Fibroblast of villous mesenchyme (primary cell): Measurements from ENCODE around the gene SEZ6L2. TPM values are rescaled to one million over a fixed set of nuclear protein-coding genes. Genes with fewer than 3 reads are reported as not detected.
"Not testable (repeated sequence)": the region's sequence is repeated elsewhere in the genome, so short reads cannot be mapped to it uniquely, and the experiment has no call there.

ENCODE experiments used
- DNase-seq: peaks from one replicate; pipeline ENCODE4 v3.0.0-alpha.2; 2010; ENCODE audit warnings: low read depth
- H3K4me3 ChIP-seq: 2 replicates; pipeline ENCODE4 v1.5.1; 2011; ENCODE audit warnings: low read depth, mild to moderate bottlenecking, low read length
- CTCF ChIP-seq: IDR thresholded peaks from 2 replicates; pipeline ENCODE4 v1.5.1; 2012; ENCODE audit warnings: low read depth, mild to moderate bottlenecking, low read length; ENCODE audit not compliant: insufficient read depth
- total RNA-seq: library from RNA; depleted of rRNA; stranded (reverse); fragments of >200 nt; gene quantifications from 2 replicates; pipeline ENCODE4 v1.2.3, GENCODE V29; 2012

Gene SEZ6L2
- total RNA-seq, 1 donor = 4.7 TPM

DNA sequence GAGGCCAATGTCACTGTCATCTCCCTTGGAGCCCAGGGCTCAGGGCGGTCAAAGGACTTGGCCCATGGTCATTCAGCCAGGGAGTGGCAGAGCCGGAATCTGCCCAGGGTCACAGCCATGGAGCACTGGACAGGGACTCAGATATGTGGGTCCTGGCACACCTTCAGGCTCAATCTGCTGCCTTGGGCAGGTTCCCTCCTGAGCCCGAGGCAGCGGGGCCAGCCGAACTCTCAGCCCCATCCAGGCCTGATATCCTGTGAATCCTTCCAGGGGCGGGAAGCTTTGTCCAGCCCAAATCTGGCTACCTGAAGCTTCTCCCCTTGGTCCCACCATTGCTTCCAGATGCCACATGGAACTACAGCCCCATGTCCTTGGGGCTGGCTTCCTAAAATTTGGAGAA is 24.1 kb downstream of the SEZ6L2 start:
- no peak for TF ChIP-seq CTCF
- DNase-seq = no peak
- no peak overlapping the region for H3K4me3 ChIP-seq

GRCh38 chr16:29873319-29873718 is 26.0 kb downstream of the SEZ6L2 start:
- no peak overlapping the region for H3K4me3 ChIP-seq
- no peak for TF ChIP-seq CTCF
- DNase-seq = no peak

DNA sequence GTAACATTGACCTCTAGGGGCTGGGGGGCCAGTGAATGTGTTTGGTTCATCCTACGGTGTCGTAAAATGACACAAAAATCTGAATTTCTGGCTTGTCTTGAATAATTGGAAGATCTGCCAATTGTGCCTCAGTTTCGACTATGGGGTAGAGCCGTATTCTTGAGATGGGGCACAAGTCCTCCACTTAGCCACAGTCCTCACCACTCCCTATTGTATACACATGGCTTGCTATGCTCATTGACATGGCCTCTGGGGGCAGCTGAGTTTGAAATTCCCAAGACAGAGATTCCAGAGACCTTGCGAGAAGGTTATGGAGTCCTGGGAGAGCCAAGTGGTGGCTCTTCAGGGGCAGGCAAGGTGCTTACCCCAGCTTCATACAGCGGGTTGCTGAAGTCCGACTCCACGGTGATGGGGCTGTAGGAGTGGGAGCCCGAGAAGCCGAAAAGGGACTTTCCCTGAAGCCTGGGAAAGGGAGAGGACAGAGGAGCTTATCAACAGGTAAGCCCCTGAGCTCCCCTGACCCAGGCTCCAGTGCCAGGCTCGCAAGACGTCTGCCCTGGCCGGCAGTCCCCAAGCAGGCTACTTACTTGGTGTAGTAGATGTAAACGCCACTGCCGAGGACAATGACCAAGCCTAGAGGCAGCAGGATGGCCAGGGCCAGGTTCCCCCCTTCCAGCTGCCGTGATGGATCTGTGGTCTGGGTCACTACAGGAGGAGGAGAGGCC is 27.4 kb downstream of the SEZ6L2 start:
- TF ChIP-seq CTCF = no peak
- DNase-seq = no peak
- H3K4me3 ChIP-seq = no peak overlapping the region

DNA sequence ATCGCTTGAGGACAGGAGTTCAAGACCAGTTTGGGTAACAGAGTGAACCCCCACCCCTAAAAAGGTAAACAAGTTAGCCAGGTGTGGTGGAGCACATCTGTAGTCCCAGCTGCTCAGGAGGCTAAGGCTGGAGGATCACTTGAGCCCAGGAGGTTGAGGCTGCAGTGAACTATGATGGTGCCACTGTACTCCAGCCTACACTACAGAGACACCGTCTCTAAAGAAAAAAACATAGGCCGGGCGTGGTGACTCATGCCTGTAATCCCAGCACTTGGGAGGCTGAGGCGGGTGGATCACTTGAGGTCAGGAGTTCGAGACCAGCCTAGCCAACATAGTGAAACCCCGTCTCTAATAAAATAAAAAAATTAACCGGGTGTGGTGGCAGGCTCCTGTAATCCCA is 30.3 kb downstream of the SEZ6L2 start:
- not testable (repeated sequence) for DNase-seq, H3K4me3 ChIP-seq

DNA sequence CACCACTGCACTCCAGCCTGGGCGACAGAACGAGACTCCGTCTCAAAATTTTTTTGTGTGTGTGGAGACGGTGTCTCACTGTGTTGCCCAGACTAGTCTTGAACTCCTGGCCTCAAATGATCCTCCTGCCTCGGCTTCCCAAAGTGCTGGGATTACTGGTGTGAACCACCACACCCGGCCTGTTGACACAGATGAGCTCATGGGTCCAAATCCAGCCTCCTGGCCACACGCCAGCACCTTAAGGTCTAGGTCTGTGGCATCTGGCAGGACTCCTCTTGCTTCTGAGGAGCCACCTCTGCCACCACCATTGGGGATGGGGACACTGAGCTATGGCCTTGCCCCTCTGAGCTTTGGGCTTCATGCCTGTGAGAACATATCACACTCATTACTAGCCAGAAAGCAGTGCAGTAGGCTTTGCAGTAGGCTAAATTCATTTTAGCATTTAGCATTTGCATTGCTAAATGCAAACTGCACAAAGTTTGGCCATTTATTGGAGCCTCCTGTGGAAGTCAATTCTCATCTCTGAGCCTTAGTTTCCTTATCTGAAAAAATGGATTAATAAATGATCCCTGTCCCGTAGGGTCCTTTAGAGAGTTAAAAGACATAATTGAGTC is 30.8 kb downstream of the SEZ6L2 start:
- no peak for TF ChIP-seq CTCF
- no peak for DNase-seq

GRCh38 chr16:29864205-29864604 is 35.1 kb downstream of the SEZ6L2 start:
- DNase-seq = no peak
- no peak overlapping the region for H3K4me3 ChIP-seq
- no peak for TF ChIP-seq CTCF

More for the DNA sequence above, 30.8 kb downstream of the SEZ6L2 start:
- no peak overlapping the region for H3K4me3 ChIP-seq

DNA sequence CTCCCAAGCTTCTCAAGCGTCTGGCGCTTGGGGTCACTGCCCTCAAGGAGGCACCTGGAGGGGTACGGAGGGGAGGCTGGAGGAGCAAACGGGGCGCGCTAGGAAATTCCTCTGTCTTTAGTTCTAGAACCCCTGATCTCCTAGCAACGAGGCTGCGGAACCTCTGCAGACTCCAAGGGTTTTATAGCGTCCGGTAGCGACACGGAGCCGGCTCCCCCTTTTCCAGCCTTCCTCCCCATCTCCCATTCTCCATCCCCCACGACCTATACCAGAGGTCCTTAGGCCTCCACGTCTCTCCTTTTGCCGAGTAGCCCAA is 35.7 kb downstream of the SEZ6L2 start:
- TF ChIP-seq CTCF = no peak
- H3K4me3 ChIP-seq = peak overlapping the region; percentile 40
- DNase-seq = no peak
